ENCODE results near the gene ZNF724.
A peak's percentile ranks its signal among the peaks of the same experiment; 100 is the strongest.
"Not testable (repeated sequence)": the region's sequence is repeated elsewhere in the genome, so short reads cannot be mapped to it uniquely, and the experiment has no call there.

The ZNF724 gene

DNA sequence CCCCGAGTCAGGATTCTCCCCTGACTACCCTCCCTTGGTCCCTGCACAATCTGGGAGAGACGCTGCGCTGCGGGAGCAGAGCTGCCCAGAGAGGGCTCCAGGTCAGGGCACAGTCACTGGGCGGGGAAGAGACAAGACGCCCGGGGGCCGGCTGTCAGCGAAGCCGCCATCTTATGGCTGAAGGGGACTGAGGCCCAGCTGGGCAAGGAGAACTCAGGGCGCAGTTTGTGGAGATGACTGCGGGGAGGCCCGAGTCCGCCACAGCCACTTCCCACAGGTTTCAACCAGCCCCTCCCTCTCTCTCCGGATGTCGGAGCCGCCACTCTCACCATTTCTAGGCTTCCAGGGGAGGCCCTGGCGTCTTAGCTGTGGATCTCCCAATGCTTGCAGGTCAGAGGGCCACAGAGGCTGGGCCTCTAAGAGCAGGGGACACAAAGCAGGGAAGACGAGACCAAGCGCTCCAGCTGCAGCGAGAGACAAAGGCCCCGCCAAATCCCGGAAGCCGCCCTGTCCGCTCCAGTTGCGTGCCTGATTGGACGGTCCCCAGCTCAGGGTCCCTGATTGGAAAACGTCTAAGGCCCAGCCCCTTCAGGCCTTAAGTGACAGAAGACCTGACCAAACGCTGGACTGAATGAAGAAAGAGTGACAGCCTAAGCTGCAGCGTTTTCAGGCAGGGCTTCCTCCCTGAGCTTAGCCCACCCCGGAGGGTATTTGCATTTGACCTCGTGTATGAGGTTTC lies at the start of gene ZNF724:
ZNF724 (minus strand) TSS at position 484 of the 739 bp plus-strand sequence; CDS start at position 332, 152 bp downstream.
- peak; percentile 92 for DNase-seq

DNA sequence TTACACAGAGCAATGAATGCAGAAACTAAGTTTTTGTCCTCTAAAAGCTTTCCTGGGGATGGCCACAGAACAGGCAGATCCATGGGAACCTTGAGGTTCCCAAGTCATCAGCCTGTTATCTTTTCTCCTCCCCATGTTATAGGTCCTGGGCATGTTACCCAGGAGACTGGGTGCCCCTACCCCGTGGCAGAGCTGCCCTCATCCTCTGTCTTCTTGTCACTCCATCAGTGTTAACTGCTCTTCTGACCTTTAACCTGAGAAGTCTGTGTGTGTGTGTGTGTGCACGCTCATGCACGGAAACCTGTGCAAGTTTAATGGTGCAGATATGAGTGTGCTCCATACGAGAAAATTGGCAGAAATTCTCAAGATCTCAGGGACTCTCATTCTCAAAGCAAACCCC lies 43.9 kb upstream of the ZNF724 start:
- DNase-seq, result no peak

DNA sequence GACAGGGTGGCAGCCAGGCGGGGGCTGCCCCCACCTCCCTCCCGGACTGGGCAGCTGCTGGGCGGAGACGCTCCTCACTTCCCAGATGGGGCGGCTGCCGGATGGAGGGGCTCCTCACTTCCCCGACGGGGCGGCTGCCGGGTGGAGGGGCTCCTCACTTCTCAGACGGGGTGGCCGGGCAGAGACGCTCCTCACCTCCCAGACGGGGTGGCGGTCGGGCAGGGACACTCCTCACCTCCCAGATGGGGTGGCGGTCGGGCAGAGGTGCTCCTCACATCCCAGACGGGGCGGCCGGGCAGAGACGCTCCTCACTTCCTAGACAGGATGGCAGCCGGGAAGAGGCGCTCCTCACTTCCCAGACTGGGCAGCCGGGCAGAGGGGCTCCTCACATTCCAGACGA lies 39.8 kb upstream of the ZNF724 start:
- DNase-seq, result not testable (repeated sequence)

DNA sequence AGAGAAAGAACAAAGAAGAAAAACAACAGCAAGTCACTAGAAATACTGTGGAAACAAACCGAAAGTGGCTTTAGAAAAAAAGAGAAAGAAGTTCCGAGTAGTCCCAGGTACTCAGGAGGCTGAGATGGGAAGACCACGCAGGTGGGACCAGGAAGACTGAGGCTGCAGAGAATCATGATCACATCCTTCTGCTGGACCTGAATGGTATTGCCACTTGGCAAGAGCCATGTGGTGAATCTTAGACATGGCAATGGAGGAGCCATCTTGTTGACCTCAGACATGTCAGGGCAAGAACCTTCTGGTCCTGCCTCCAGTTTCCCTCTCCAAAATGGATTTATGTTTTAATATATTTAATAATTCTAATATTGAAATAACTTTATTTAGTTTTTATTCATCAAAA lies 37.4 kb upstream of the ZNF724 start:
- DNase-seq, result no peak

DNA sequence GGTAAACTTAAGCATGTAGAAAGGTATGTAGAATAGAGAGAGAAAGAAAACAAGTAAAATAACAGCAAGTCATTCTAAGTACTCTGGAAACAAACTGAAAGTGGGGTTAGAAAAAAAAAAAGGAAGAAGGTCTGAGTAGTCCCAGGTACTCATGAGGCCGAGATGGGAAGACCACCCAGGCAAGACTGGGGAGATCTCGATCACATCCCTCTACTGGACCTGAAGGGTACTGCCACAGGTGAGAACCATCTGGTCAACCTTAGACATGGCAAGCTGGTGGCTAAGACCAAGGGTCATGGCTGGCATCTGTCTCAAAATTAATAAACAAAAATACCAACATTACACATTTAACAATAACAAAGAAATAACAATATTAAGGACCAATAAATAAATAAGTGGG lies 36.3 kb upstream of the ZNF724 start:
- no peak for DNase-seq

DNA sequence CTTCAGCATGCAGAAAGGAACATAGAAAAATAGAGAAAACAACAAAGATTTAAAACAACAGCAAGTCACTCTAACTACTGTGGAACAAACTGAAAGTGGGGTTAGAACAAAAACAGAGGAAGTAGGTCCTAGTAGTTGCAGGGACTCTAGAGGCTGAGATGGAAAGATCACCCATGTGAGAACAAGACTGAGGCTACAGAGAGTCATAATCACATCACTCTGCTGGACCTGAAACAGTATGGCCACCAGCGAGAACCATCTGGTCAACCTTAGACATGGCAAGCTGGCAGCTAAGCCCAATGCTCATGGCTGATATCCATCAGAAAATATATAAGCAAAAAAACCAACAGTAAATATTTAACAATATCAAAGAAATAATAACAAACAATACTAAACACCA lies 35.8 kb upstream of the ZNF724 start:
- no peak for DNase-seq

DNA sequence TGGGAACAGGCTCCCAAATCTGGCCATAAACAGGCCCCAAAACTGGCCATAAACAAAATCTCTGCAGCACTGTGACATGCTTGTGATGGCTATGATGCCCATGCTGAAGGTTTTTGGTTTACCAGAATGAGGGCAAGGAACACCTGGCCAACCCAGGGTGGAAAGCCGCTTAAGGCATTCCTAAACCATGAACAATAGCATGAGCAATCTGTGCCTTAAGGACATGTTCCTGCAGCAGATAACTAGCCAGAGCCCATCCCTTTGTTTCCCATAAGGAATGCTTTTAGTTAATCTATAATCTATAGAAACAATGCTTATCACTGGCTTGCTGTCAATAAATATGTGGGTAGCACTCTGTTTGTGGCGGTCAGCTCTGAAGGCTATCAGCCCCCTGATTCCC lies 35.1 kb upstream of the ZNF724 start:
- DNase-seq, result not testable (repeated sequence)

DNA sequence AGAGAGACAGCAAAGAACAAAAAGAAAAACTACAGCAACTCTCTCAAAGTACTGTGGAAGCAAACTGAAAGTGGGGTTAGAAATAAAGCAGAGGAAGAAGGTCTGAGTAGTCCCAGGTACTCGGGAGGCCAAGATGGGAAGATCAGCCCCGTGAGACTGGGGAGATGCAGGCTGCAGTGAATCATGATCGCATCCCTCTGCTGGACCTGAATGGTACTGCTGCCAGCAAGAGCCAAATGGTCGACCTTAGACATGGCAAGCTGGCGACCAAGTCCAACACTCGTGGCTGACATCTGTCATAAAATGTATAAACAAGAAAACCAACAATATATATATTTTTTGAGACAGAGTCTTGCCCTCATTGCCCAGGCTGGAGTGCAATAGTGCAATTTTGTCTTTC lies 33.7 kb upstream of the ZNF724 start:
- DNase-seq, result peak; percentile 78

DNA sequence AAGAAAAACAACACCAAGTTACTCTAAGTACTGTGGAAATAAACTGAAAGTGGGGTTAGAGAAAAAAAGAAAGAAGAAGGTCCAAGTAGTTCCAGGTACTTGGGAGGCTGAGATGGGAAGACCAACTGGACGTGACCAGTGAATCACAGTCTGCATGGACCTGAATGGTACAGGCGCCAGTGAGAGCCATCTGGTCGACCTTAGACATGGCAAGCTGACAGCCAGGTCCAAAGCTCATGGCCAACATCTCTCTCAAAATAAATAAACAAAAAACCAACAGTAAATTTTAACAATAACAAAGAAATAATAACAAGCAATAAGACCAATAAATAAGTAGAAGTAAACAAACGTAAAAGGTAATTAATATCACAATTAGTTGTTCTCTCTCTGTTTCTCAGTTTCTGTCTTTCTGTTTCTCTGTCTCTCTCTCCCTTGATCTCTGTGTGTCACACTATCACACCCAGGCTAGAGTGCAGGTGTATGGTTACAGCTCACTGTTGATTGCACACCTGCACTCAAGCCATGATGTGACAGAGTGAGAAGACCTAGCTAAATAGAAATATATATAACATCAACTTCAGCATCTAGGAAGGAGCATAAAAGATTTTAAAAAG lies 31.6 kb upstream of the ZNF724 start:
- no peak for DNase-seq

DNA sequence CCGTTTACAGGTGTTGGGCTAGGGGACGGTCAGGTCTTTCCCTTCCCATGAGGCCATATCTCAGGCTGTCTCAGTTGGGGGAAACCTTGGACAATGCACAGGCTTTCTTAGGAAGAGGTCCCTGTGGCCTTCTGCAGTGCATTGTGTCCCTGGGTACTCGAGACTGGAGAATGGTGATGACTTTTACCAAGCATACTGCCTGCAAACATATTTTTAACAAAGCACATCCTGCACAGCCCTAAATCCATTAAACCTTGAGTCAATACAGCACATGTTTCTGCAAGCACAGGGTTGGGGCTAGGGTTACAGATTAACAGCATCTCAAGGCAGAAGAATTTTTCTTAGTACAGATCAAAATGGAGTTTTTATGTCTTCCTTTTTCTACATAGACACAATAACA lies 27.9 kb upstream of the ZNF724 start:
- not testable (repeated sequence) for DNase-seq

DNA sequence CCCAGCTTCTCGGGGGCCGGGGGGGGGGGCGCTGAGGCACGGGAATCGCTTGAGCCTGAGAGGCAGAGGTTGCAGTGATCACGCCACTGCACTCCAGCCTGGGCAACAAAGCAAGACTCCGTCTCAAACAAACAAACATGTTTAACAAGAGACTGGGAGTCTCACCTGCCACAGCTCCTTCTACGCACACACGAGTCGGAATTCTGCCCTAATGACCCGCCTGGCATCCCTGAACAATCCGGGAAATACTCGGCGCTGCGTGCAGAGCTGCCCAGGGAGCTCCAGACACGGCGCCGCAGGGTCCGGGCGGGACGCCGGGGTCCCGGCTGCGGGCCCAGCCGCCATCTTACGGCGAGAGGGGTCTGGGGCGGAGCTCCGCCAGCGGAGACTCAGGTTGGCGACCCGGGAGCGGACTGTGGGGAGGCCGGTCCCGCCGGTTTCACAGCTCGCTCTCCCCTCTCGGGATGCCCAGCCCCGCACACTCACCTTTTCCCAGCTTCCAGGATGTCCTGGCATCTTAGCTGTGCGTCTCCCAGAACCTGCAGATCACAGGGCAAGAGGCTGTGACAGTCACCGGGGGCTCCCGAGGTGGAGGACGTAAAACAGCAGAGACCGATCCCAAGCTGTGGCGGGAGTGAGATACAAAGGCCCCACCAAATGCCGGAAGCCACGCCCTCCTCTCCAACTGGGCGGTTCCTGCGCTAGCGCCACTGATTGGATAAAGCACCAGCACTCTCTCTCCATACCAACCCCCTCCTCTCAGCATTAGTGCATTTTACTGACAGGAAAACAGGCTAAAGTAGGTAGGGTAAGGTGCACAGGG lies 23.6 kb upstream of the ZNF724 start:
- DNase-seq, result peak; percentile 95

DNA sequence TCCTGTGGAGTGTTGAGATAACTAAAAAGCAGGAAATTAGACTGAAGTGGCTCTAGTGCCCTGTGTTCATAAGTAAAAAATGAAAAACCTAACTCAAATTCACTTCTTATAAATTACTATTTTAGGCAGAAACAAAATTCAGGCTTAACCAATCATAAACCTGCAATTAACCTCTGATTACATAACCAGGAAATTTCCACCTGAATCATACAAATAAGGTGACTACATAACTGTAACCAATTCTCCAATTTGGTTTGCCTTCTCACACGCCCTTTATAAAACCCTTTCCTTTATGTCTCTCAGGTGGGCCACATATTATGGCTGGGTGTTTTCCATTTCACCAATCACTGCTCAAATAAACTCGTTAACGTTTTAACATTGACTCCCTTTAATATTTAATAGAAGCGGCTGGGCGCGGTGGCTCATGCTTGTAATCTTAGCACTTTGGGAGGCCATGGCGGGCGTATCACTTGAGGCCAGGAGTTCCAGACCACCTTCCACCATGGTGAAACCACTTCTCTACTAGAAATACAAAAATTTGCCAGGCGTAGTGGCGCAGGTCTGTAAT lies 22.9 kb upstream of the ZNF724 start:
- DNase-seq, result peak; percentile 6

DNA sequence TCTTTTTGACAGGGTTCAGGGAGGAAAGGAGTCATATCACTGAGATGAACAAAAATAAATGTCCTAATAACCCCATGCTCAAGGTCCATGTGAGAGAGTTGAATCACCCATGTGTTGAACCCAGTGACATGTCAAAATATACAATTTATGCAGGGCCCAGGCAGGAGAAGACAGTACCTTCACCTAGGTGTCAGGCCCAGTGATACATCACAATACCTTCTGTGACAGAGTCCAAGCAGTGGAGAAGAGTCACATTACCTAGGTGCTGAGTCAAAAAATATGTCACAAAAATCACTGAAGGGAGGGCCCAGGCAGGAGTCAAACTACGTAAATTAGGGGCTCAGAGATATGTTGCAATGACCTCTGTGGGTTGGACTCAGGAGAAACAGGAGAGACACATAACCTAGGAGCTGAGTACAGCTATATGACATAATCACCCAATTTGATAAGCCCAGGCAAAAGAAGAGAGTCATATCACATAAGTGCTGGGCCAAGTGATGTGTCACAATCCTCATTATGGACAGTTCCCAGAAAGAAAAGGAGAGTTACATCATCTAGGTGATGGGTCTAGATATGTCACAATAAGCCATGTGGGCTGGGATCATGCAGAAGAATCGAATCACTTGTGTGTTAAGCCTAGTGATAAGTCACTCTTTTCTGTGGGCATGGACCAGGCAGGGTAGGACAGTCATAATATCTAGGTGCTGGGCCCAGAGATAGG lies 13.8 kb upstream of the ZNF724 start:
- peak; percentile 23 for DNase-seq

DNA sequence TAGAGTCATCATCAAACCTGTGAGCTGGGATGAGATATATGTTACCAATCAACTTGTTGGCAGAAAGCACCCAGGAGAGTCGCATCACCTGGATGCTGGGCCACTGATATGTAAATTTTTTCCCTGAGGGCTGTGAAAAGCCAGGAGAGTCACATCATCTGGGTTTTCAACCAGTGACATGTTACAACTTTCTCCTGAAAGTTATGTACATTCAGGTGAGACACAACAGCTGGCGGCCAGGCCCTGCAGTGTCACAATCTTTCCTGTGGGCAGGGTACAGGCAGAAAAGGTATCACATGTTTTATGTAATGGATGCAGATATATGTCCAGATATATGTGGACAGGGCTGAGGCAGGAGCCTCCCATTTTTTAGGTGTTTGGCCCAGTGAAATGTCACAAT lies 13.2 kb upstream of the ZNF724 start:
- no peak for DNase-seq

DNA sequence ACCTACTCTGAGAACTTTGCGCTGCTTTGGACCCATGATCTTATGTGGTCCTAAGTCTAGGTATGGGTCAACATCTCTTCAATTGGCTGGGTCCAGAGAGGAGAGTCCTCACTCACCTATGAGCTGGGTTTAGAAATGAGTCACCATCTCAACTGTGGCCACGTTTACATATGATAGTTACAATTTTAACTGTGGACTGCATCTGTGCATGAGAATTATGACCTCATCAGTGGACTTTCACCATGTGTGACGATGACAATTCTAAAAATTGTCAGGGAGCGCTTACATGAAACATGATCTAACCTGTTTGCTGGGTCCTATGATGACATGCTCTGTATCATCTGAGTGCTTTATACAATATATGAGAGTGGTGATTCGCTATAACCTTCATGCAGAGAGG lies 12.7 kb upstream of the ZNF724 start:
- DNase-seq, result no peak

DNA sequence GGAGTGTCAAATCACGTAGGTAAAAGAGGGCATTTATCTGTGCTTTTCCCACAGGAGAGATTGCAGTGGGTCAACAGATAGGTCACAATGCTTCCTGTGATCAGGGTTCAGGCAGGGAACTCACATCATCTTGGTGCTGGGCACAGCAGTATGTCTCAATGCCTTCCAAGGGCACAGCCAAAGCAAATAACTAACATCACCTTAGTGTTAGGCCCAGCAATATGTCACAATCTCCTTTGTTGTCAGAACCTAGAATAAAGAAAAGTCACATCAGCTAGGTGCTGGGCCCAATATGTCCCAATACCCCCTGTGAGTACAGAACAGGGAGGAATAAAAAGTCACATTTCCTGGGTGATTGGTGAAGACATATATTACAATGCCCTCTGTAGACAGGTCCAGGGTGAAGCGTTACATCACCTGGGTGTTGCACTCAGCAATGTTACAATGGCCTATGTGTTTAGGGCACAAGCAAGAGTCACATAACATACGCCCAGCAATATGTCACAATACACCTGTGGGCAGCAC lies 11.4 kb upstream of the ZNF724 start:
- DNase-seq, result no peak

DNA sequence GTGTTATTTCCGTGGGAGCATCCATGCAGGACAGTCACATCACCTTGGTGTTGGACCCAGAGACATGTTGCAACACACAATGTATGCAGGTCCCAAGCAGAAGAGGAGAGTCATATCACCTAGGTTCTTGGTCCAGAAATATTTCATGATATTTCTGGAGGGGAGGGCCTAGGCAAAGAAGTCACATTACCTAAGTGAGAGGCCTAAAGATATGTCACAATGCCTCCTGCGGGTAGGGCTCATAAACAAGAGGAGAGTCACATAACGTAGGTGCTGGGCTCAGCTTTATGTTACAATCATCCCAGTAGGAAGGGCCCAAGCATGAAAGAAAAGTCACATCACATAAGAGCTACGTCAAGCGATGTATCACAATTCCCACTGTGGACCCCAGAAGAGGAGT lies 10.8 kb upstream of the ZNF724 start:
- no peak for DNase-seq

DNA sequence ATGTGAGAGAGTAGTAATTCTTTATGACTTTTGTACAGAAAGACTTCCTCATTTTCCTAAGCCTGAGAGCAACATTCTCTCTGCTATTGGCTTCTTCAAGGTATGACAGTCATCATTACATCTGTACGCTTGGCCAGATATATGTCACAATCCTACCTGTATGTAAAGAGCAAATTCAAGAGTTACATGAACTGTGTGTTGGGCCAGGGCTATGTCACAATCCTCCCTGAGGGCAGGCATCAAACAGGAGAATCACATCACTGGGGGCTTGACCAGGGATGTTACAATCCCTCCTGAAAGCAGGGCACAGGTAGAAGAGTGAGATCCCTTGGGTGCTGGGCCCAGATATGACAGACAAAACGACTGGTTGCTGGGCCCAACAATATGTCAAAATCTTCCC lies 9.8 kb upstream of the ZNF724 start:
- DNase-seq, result no peak

DNA sequence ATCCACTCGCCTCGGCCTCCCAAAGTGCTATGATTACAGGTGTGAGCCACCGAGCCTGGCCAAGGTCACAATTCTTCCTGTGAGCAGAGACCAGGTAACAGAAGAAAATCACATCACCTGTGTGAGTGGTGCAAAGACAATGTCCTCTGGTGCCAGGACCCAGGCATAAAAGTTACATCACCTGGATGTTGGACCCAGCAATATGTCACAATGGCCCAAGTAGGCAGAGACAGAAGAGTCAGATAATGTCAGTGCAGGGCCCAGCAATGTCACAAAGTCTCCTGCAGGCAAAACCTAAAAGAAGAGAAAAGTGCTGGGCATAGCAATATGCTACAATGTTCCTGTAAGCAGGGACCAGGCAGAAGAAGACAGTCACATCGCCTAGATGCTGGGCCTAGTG lies 5.5 kb upstream of the ZNF724 start:
- DNase-seq, result no peak

DNA sequence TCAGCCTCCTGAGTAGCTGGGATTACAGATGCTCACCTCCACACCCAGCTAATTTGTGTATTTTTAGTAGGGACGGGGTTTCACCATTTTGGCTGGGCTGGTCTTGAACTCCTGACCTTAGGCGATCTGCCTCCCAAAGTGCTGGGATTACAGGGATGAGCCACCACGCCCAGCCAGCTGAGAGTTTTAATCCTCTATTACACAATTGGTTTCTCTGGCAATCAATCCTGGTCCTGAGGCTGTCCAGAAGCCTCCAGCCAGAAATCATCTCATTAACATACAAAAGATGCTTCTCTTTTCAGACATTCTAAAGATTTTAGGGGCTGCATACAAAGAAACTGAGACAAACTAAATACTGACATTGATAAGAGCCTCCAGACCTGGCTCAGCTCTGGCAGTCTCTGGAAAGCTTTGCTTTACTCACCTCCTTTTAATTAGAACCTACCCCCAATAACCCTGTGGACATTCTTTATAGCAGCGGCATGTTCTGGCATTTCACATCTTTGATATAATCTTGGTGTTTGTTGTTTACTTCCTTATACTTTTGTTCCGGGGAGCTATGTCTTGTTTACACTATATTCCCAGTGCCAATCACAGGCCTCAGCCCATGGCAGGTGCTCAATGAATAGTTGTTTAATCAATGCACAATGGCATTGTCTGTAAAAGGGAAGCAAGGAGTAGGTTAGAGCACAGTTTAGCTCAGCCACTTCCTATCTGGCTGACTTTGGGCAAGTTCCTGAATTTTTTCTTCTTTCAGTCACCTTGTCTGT lies 4.1 kb upstream of the ZNF724 start:
- no peak for DNase-seq

DNA sequence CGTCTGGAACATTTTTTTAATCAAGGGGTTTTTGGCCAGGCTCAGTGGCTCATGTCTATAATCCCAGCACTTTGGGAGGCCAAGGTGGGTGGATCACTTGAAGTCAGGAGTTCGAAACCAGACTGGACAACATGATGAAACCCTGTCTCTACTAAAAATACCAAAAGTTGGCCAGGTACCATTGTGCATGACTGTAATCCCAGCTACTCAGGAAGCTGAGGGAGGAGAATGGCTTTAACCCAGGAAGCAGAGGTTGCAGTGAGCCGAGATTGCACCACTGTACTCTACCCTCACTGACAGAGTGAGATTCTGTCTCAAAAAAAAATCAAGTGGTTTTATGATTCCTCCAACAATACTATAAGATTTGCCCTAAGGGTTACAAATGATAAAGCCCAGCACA lies 3.1 kb upstream of the ZNF724 start:
- DNase-seq, result not testable (repeated sequence)

DNA sequence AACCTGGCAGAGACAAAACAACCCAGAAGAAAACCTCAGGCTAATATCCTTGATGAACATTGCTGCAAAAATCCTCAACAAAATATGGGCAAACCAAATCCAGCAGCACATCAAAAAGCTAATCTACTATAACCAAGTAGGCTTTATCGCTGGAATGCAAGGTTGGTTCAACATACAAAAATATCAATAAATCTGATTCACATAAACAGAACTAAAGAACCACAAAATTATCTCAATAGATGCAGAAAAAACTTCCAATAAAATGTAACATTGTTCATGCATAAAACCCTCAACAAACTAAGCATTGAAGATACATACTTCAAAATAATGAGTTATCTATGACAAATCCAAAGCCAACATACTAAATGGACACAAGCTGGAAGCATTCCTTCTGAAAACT lies 8.8 kb downstream of the ZNF724 start:
- DNase-seq, result no peak

Data from activated CD4-positive, alpha-beta T cell treated with anti-CD3 and anti-CD28 coated beads for 48 hours (primary cell).